Stimulated activated CD4-positive, alpha-beta T cell treated with anti-CD3 and anti-CD28 coated beads, Interleukin-12 subunit alpha, Interleukin-12 subunit beta, amount 100 ng/mL, for 48 hours (primary cell): ENCODE data around the gene PRDM12.

Experiments used
- DNase-seq, 3 donors: peaks; one replicate each; pipeline ENCODE4 v3.0.0-alpha.2; 2020; ENCODE audit warnings: low read depth in 2 of 3, low spot score in 1 of 3

Gene PRDM12

GRCh38 chr9:130714586-130715110 is 50.3 kb downstream of the PRDM12 start:
- no peak for DNase-seq

GRCh38 chr9:130715270-130715669 is 50.9 kb downstream of the PRDM12 start:
- no peak for DNase-seq

GRCh38 chr9:130718562-130718961 is 54.2 kb downstream of the PRDM12 start:
- DNase-seq, result no peak

GRCh38 chr9:130720762-130721161 is 56.4 kb downstream of the PRDM12 start:
- no peak for DNase-seq

- no peak for DNase-seq
These were observed 64.3 kb downstream of the PRDM12 start for GRCh38 chr9:130728721-130729120.

- DNase-seq, result no peak
These were observed 64.8 kb downstream of the PRDM12 start for GRCh38 chr9:130729145-130729544.

- DNase-seq, result no peak
These were observed 67.0 kb downstream of the PRDM12 start for GRCh38 chr9:130731355-130731754.

- no peak for DNase-seq
These were observed 67.7 kb downstream of the PRDM12 start for GRCh38 chr9:130732136-130732535.
